ENCODE results near the gene PPP1R17. TPM values are rescaled to one million over a fixed set of nuclear protein-coding genes. Genes with fewer than 3 reads are reported as not detected.

PPP1R17 gene
- total and polyA plus RNA-seq, 2 experiments from 2014 or later: 0.20 TPM; not detected in 1

- no peak overlapping the region for H3K4me3 ChIP-seq
- no peaks in the 10 kb centered on the region for H3K9me3 ChIP-seq (ENCODE audit: low read depth)
- H3K27ac ChIP-seq: no peak overlapping the region
- no peaks in the 10 kb centered on the region for H3K36me3 ChIP-seq (ENCODE audit: low read depth)
- H3K9me2 ChIP-seq (ENCODE audit: insufficient read depth): no peaks in the 10 kb centered on the region
- no peak overlapping the region for H3K9ac ChIP-seq
- no peak for DNase-seq
- H3K4me1 ChIP-seq (ENCODE audit: insufficient read depth): no peaks in the 10 kb centered on the region
- H3F3A ChIP-seq (ENCODE audit: insufficient read depth): no peaks in the 10 kb centered on the region
- H3K27me3 ChIP-seq (replicated peaks; ENCODE audit: insufficient read depth): no peaks in the 10 kb centered on the region; the same call in 1 of the 2 replicates
- in situ Hi-C loops (cut with MboI): no loop called here
- H4K20me1 ChIP-seq (ENCODE audit: insufficient read depth): no peaks in the 10 kb centered on the region
- WGBS, 2 experiments (ENCODE audit: low coverage in 1 of 2, low lambda C conversion rate in 2 of 2, missing lambda C conversion rate in 2 of 2): 0 to 4% methylated on average over 5 of the region's 5 CpGs
- H2AFZ ChIP-seq: no peak overlapping the region
- TF ChIP-seq EZH2phosphoT487 (IDR thresholded peaks at IDR 0.05; ENCODE audit: insufficient read depth, low read depth) (no peak), EZH2 (IDR thresholded peaks at IDR 0.05; ENCODE audit: insufficient read depth, poor library complexity, severe bottlenecking) (no peak)
- H3K79me2 ChIP-seq (ENCODE audit: insufficient read depth): no peaks in the 10 kb centered on the region
- no peak overlapping the region for H3K4me2 ChIP-seq (ENCODE audit: unreplicated experiment)
Observed at GRCh38 chr7:31692451-31692850, 5.4 kb downstream of the PPP1R17 start.

DNA sequence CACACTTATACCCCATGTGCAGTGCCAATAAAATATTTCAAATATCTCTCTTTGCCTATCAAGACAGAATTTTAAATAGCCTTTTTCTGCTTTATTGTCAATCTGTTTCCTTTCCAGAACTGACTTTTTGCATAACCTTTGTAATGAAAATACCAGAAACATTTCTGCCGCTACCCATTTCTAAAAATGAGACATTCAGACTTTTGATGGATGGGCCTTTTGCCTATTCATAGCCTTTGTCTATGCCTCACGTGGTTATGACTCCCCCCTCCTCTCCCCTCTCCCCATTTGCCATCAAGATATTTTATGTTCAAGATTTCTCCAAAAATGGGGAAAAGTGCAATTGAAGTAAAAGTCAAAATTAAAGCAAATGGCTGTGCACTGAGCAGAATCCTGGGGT, 5.9 kb downstream of the PPP1R17 start:
- Histone ChIP-seq H3K27ac (no peak overlapping the region), H3K4me3 (no peak overlapping the region), H3K4me1 (ENCODE audit: insufficient read depth) (no peaks in the 10 kb centered on the region), H3K27me3 (replicated peaks; ENCODE audit: insufficient read depth) (no peaks in the 10 kb centered on the region; the same call in 1 of the 2 replicates), H3F3A (ENCODE audit: insufficient read depth) (no peaks in the 10 kb centered on the region), H3K9me3 (ENCODE audit: low read depth) (no peaks in the 10 kb centered on the region), H3K4me2 (ENCODE audit: unreplicated experiment) (no peak overlapping the region), H3K36me3 (ENCODE audit: low read depth) (no peaks in the 10 kb centered on the region), H4K20me1 (ENCODE audit: insufficient read depth) (no peaks in the 10 kb centered on the region), H3K79me2 (ENCODE audit: insufficient read depth) (no peaks in the 10 kb centered on the region), H2AFZ (no peak overlapping the region), H3K9ac (no peak overlapping the region), H3K9me2 (ENCODE audit: insufficient read depth) (no peaks in the 10 kb centered on the region)
- in situ Hi-C loops (cut with MboI): no loop called here
- DNase-seq: no peak
- 13 to 24% methylated on average over 2 of the region's 2 CpGs for WGBS, 2 experiments (ENCODE audit: low coverage in 1 of 2, low lambda C conversion rate in 2 of 2, missing lambda C conversion rate in 2 of 2)
- TF ChIP-seq EZH2phosphoT487 (IDR thresholded peaks at IDR 0.05; ENCODE audit: insufficient read depth, low read depth) (no peak), EZH2 (IDR thresholded peaks at IDR 0.05; ENCODE audit: insufficient read depth, poor library complexity, severe bottlenecking) (no peak)

DNA sequence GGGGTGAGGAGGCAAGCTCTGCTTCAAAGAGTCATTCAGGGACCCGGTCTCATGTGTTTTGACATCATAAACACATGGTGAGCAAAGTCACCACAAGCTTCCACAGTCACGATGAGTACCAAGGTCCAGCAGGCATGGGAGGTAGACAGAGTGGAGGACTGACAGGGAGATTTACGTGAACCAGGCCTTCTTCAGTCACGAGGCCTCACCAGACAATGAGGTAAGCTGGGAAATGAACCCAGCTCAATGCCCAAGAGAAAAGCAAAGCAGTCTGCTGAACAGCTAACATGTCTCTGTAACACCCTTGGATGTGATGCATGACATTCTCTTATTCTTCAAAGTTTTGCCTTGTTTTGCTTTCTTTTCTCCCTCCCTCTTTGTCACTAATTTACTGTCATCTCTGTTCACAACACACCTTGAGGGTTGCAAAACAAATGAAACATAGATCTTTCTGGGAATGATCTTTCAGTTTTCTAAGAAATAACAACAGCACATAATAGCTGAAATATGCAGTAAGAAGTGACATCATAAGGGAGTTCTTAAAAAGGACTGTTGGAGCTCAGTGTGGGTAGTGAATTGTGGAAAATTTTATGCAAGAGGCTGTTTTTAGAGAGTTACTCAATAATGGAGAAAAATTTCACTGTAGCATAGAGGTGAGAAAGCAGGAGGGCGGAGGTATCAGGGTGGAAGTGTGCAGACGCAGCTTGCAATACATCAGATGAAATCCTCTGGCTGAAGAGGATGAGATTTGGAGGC, 9.0 kb downstream of the PPP1R17 start:
- H3K9me3 ChIP-seq (ENCODE audit: low read depth): no peaks in the 10 kb centered on the region
- no peak overlapping the region for H2AFZ ChIP-seq
- no peaks in the 10 kb centered on the region for H3F3A ChIP-seq (ENCODE audit: insufficient read depth)
- H3K27ac ChIP-seq: no peak overlapping the region
- no peaks in the 10 kb centered on the region for H4K20me1 ChIP-seq (ENCODE audit: insufficient read depth)
- no peaks in the 10 kb centered on the region for H3K4me1 ChIP-seq (ENCODE audit: insufficient read depth)
- no peak overlapping the region for H3K9ac ChIP-seq
- H3K4me2 ChIP-seq (ENCODE audit: unreplicated experiment): no peak overlapping the region
- WGBS, 2 experiments (ENCODE audit: low coverage in 1 of 2, low lambda C conversion rate in 2 of 2, missing lambda C conversion rate in 2 of 2): 2% methylated on average over 6 of the region's 6 CpGs
- H3K4me3 ChIP-seq: no peak overlapping the region
- no peak for TF ChIP-seq EZH2phosphoT487 (IDR thresholded peaks at IDR 0.05; ENCODE audit: insufficient read depth, low read depth)
- TF ChIP-seq EZH2 (IDR thresholded peaks at IDR 0.05; ENCODE audit: insufficient read depth, poor library complexity, severe bottlenecking): no peak
- no peaks in the 10 kb centered on the region for H3K9me2 ChIP-seq (ENCODE audit: insufficient read depth)
- peak; percentile 42 for DNase-seq
- no peaks in the 10 kb centered on the region for H3K36me3 ChIP-seq (ENCODE audit: low read depth)
- no peaks in the 10 kb centered on the region for H3K79me2 ChIP-seq (ENCODE audit: insufficient read depth)
- in situ Hi-C loops (cut with MboI): no loop called here
- H3K27me3 ChIP-seq (replicated peaks; ENCODE audit: insufficient read depth): no peaks in the 10 kb centered on the region; the same call in 1 of the 2 replicates

DNA sequence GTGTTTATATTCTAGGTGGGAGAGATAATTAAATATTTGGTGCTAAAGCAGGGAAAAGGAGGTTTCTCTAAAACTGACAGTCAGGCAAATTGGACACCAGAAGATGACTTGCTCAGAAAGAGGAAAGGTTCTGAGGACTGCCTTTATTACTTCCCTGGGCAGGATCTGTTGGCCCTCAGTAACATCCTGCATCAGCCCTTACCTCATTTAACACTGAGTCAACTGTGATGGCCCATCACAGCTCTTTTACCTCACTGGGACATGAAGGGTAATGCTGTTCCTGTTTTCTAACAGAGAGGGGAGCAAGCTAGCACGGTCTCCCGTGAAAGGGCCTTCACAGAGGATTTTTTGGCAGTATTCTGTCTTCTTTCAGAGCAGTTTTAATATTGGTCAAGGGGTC, 12.0 kb downstream of the PPP1R17 start:
- Histone ChIP-seq H3K4me1 (ENCODE audit: insufficient read depth) (no peaks in the 10 kb centered on the region), H3K36me3 (ENCODE audit: low read depth) (no peaks in the 10 kb centered on the region), H3K9me2 (ENCODE audit: insufficient read depth) (no peaks in the 10 kb centered on the region), H2AFZ (no peak overlapping the region), H3K27ac (no peak overlapping the region), H4K20me1 (ENCODE audit: insufficient read depth) (no peaks in the 10 kb centered on the region), H3K9ac (no peak overlapping the region), H3F3A (ENCODE audit: insufficient read depth) (no peaks in the 10 kb centered on the region), H3K9me3 (ENCODE audit: low read depth) (no peaks in the 10 kb centered on the region), H3K79me2 (ENCODE audit: insufficient read depth) (no peaks in the 10 kb centered on the region), H3K27me3 (replicated peaks; ENCODE audit: insufficient read depth) (no peaks in the 10 kb centered on the region; the same call in 1 of the 2 replicates), H3K4me2 (ENCODE audit: unreplicated experiment) (no peak overlapping the region), H3K4me3 (no peak overlapping the region)
- no peak for TF ChIP-seq EZH2phosphoT487 (IDR thresholded peaks at IDR 0.05; ENCODE audit: insufficient read depth, low read depth)
- TF ChIP-seq EZH2 (IDR thresholded peaks at IDR 0.05; ENCODE audit: insufficient read depth, poor library complexity, severe bottlenecking): no peak
- WGBS, 2 experiments (ENCODE audit: low coverage in 1 of 2, low lambda C conversion rate in 2 of 2, missing lambda C conversion rate in 2 of 2): 16 to 17% methylated on average over 2 of the region's 2 CpGs
- DNase-seq: no peak
- in situ Hi-C loops (cut with MboI): no loop called here
